Measurements from ENCODE around the gene OPA3.

The OPA3 gene

GRCh38 chr19:45567609-45568008 is 17.0 kb downstream of the OPA3 start:
- no peak for DNase-seq (ENCODE audit: low read depth)

GRCh38 chr19:45564131-45564780 is 20.3 kb downstream of the OPA3 start:
- DNase-seq (ENCODE audit: low read depth): no peak

GRCh38 chr19:45560686-45561085 is 23.9 kb downstream of the OPA3 start:
- DNase-seq (ENCODE audit: low read depth): no peak

DNA sequence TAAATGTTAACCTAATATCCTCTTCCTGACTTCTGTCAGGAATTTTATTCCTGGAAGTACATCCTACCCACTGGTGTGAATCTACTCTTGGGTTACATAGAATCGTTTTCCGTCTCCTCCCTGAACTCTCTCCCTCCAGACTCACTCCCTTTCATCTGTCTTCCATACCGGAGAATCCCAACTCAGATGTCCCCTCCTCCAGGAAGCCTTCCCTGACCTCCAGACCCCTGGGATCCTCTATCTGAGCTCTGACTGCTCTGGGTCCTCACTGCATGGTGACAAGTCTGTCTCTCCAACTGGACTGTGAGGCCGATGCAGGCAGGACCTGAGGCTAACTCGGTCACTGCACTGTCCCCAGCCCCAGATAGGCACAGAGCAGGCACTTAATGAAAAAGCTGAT is 24.6 kb downstream of the OPA3 start:
- DNase-seq (ENCODE audit: low read depth): no peak

GRCh38 chr19:45558399-45558878 is 26.2 kb downstream of the OPA3 start:
- DNase-seq (ENCODE audit: low read depth): peak; percentile 3

- DNase-seq (ENCODE audit: low read depth): no peak
Observed at GRCh38 chr19:45556835-45557234, 27.8 kb downstream of the OPA3 start.

GRCh38 chr19:45554481-45554880 is 30.1 kb downstream of the OPA3 start:
- no peak for DNase-seq (ENCODE audit: low read depth)

DNA sequence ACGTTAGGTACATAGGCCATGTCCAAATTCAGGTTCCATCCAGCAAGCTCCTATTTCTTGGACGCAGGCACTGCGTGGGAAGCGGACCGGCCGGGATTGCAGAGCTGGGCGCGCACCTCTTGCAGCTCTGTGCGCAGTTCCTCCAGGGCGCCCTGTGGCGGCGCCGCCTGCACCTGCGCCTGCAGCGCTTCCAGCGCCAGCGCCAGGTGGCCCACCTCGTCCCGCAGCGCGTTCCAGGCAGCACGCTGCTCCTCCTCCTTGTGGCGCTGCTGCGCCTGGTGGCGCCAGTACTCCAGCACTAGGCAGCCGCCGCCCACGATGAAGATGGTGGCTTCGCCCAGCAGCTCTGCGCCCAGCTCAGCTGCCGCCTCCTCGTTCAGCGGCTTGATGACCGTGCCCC is 31.1 kb downstream of the OPA3 start:
- DNase-seq (ENCODE audit: low read depth): no peak

DNA sequence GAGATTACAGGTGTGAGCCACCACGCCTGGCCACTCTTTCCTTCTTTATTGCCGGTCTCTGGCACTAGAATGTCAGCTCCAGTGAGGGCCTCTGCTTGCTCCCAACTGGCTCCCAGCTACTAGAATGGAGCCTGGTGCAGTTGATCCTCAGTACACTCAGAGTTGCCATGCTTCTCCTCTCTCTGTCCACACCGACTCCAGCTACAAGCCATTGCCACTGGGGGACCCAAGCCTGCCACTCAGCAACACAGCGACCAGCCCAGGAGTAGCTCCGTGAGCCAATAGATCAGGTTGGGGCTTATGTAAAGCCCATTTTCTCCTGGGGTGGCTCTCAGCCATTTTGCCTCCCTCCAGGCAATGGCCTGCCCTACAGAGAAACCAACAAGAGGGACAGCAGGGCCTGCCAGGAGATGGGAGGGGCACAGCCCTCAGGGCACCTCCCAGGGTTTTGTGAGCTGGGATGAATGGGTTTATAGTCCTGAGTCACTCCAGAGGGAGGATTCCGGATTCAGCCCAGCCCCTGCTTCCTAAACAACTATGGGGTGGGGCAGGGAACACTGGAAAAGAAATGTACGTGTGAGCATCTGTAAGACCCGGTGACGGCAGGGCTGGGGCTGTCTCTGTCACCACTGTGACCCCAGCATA is 36.5 kb downstream of the OPA3 start:
- DNase-seq (ENCODE audit: low read depth): no peak

DNA sequence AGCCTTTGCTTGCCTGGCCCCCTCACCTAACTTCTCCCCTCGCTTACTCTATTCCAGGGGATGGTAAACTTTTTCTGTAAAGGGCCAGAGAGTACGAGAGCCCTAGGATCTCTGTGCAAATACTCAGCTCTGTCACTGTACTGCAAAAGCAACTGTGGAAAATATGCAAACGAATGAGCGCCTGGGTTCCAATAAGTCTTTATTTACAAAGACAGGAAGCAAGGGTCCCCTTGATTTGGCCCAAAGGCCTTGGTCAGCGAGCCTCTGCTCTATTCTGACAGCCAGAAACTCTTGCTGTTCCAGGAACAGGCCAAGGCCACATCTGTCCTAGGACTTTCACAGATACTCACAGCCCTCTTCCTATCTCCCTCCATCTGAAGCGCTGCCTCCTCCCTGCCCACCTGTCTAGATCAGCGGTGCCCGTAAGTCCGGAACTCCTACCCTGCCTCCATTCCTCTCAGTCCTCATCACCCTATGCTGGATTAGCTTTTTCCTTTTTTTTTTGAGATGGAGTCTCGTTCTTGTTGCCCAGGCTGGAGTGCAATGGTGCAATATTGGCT is 37.3 kb downstream of the OPA3 start:
- DNase-seq (ENCODE audit: low read depth): no peak

DNA sequence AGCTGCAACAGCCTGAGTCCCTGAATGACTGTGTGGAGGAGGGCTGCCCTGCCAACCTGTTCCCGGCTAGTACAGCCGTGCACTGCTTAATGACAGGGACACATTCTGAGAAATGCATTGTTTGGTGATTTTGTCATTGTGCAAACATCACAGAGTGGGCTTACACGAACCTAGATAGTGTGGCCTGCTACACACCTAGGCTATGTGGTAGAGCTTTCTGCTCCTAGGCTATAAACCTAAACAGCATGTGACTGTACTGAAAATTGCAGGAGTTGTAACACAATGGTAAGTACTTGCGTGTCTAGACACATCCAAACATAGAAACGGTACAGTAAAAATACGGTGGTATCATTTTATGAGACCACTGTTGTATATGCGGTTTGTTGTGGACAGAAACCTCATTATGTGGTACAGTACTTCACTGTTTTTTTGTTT is 42.4 kb downstream of the OPA3 start:
- no peak for DNase-seq (ENCODE audit: low read depth)

DNA sequence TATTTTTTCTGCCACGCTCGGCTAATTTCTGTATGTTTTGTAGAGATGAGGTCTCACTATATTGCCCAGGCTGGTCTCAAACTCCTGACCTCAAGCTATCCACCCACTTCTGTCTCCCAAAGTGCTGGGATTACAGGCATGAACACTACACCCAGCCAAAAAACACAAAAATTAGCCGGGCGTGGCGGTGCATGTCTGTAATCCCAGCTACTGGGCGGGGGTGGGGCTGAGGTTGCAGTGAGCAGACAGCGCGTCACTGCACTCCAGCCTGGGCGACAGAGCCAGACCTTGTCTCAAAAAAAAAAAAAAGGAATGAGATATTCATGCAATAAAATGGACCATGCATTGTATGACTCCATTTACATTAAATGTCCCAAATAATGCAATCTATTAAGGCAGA is 45.1 kb downstream of the OPA3 start:
- DNase-seq (ENCODE audit: low read depth): no peak

GRCh38 chr19:45531349-45531748 is 53.3 kb downstream of the OPA3 start:
- DNase-seq (ENCODE audit: low read depth): no peak

DNA sequence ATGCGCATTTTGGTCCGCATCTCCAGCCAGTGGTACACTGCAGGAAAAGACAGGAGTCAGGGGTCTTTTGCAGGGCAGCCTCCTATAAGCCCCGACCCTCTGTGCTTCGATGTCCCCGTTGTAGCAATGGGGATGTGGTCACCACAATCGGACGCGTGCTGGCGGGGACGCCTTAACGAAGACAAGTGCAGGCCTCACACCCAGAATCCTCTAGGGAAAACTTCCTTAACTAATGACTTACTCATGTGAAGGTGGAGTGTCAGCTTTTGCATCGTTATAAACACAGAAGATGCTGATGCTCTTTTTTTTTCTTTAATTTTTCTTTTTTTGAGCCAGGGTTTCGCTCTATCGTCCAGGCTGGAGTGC is 55.2 kb downstream of the OPA3 start:
- DNase-seq (ENCODE audit: low read depth): no peak

GRCh38 chr19:45528744-45529419 is 55.7 kb downstream of the OPA3 start:
- DNase-seq (ENCODE audit: low read depth): no peak

DNA sequence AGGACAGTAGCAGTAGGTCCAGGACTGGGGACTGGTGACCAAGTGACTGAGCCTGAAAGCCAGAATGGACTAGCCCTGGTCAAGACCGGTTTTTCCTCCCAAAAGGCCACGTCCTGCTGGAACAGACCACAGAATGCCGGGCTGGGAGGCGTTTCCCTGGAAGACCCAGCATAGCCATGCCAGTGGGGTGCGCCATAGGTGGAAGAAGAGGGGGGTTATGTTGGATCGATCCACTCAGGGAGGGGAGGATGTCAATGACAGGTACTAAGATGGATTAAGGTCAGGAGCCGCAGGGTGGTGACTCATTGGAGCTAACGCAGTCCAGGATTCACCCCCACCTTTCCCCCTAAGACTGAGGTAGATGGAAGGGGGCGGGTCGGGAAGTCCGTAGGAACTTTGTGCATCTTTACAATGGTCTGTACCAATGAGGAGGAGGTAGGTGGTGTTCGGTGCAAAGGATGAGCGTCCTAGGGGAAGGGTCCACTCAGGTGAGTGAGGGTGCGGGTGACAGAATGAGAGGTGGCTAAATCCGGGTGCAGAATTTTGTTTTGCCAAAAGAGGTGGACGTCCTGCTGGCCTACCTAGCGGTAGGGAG is 56.4 kb downstream of the OPA3 start:
- no peak for DNase-seq (ENCODE audit: low read depth)

DNA sequence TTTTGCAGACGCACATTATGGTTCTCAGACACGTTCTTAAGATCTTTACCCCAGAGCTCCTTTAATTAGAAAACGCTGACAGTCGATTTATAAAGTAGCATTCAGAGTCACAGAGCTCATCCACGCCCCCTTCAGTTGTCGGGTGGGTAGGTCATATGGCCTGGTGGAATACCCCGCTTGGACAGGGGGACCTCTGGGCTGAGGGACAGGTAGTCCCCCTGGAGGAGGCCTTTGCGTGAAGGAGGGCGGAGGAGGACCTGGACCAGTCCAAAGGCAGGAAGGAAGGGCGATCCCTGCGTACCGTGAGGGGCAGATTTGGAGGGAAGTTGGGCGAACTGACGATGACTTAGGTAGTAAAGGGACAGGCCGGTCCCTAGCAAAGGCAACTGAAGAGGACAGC is 56.9 kb downstream of the OPA3 start:
- no peak for DNase-seq (ENCODE audit: low read depth)

GRCh38 chr19:45526971-45527370 is 57.6 kb downstream of the OPA3 start:
- DNase-seq (ENCODE audit: low read depth): no peak

DNA sequence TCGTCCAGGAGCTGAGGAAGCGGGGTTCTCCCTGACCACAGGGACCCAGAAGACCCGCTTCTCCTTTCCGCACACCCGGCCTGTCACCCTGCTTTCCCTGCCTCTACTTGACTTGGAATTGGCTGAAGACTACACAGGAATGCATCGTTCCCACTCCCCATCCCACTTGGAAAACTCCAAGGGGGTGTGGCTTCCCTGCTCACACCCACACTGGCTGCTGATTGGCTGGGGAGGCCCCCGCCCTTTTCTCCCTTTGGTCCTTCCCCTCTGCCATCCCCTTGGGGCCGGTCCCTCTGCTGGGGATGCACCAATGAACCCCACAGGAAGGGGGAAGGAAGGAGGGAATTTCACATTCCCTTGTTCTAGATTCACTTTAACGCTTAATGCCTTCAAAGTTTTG is 58.5 kb downstream of the OPA3 start:
- DNase-seq (ENCODE audit: low read depth): no peak

- DNase-seq (ENCODE audit: low read depth): no peak
Observed at GRCh38 chr19:45524575-45525129, 60.0 kb downstream of the OPA3 start.

GRCh38 chr19:45523642-45524256 is 60.9 kb downstream of the OPA3 start:
- no peak for DNase-seq (ENCODE audit: low read depth)
